Suprapubic skin (tissue), 4 donors: Measurements from ENCODE around the gene GRB10.

Experiments
- POLR2A ChIP-seq, 2 donors: fragments of 450-650 bp; IDR thresholded peaks; one replicate each; pipeline ENCODE4 v1.6.1; 2017; ENCODE audit warnings: antibody characterized with exemption in 2 of 2, mild to moderate bottlenecking in 2 of 2, moderate library complexity in 2 of 2
- POLR2AphosphoS5 ChIP-seq, 3 donors: sonication (generic); formaldehyde crosslinking; IDR thresholded peaks; one replicate each; pipeline ENCODE4 v1.6.1; 2017; ENCODE audit warnings: antibody characterized with exemption in 3 of 3
- TF ChIP-seq, protein P1 (sequence below), 2 donors: fragments of 200-600 bp in 1 of 2; fragments of 450-650 bp in 1 of 2; sonication (generic) in 1 of 2; IDR thresholded peaks; one replicate each; pipeline ENCODE4 v1.5.1; 2016 to 2019; ENCODE audit warnings: antibody characterized with exemption in 2 of 2, mild to moderate bottlenecking in 1 of 2, moderate library complexity in 1 of 2

- TF ChIP-seq, protein P1, sequence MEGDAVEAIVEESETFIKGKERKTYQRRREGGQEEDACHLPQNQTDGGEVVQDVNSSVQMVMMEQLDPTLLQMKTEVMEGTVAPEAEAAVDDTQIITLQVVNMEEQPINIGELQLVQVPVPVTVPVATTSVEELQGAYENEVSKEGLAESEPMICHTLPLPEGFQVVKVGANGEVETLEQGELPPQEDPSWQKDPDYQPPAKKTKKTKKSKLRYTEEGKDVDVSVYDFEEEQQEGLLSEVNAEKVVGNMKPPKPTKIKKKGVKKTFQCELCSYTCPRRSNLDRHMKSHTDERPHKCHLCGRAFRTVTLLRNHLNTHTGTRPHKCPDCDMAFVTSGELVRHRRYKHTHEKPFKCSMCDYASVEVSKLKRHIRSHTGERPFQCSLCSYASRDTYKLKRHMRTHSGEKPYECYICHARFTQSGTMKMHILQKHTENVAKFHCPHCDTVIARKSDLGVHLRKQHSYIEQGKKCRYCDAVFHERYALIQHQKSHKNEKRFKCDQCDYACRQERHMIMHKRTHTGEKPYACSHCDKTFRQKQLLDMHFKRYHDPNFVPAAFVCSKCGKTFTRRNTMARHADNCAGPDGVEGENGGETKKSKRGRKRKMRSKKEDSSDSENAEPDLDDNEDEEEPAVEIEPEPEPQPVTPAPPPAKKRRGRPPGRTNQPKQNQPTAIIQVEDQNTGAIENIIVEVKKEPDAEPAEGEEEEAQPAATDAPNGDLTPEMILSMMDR (IDR thresholded peaks at IDR 0.05): no peak
- TF ChIP-seq POLR2A (IDR thresholded peaks at IDR 0.05) (no peak), POLR2AphosphoS5 (IDR thresholded peaks at IDR 0.05) (no peak)
Measured at GRCh38 chr7:50679218-50680007, 103.3 kb downstream of the GRB10 start.
